Right lobe of liver (tissue), 6 donors: ENCODE data around the gene ATP5MG. TPM values are rescaled to one million over a fixed set of nuclear protein-coding genes. Genes with fewer than 3 reads are reported as not detected.

Experiments used
- ATAC-seq, 4 donors: fragments of 200-7000 bp; cut with Tn5 transposase; one replicate each; pipeline ENCODE4 v1.9.1; 2020; ENCODE audit warnings: mild to moderate bottlenecking in 4 of 4, moderate library complexity in 4 of 4
- DNase-seq, 3 donors: peaks; one replicate each; pipeline ENCODE4 v3.0.0-alpha.2; 2020
- H3K27ac ChIP-seq, 3 donors: fragments of 200-600 bp; one replicate each; pipeline ENCODE4 v1.8.0; 2022
- H3K27me3 ChIP-seq, 2 donors: fragments of 200-600 bp; one replicate each; pipeline ENCODE4 v1.8.0; 2022
- H3K36me3 ChIP-seq, 4 donors: fragments of 200-600 bp; sonication (generic) in 1 of 4; one replicate each; pipeline versions ENCODE4 v1.5.1 to v1.8.0; 2017 to 2022; ENCODE audit warnings: control low read depth in 1 of 4
- H3K4me1 ChIP-seq, 4 donors: fragments of 200-600 bp; sonication (generic) in 1 of 4; one replicate each; pipeline versions ENCODE4 v1.5.1 to v1.8.0; 2017 to 2022; ENCODE audit warnings: control low read depth in 1 of 4
- H3K4me3 ChIP-seq, 3 donors: fragments of 200-600 bp; one replicate each; pipeline ENCODE4 v1.8.0; 2022
- H3K9me3 ChIP-seq, 4 donors: fragments of 200-600 bp; sonication (generic) in 1 of 4; one replicate each; pipeline versions ENCODE4 v1.5.1 to v1.8.0; 2017 to 2022; ENCODE audit warnings: control low read depth in 1 of 4
- CTCF ChIP-seq, 4 donors: fragments of 200-600 bp in 3 of 4; fragments of 450-650 bp in 1 of 4; IDR thresholded peaks; one replicate each; pipeline versions ENCODE4 v1.5.1 to v1.8.0; 2016 to 2022; ENCODE audit warnings: antibody characterized with exemption in 4 of 4, mild to moderate bottlenecking in 2 of 4
- POLR2A ChIP-seq: fragments of 450-650 bp; IDR thresholded peaks from one replicate; pipeline ENCODE4 v1.6.1; 2017; ENCODE audit warnings: antibody characterized with exemption, mild to moderate bottlenecking
- WGBS: methylation state at CpG from one replicate; pipeline ENCODE4 v1.1.6; 2018; ENCODE audit warnings: low coverage, low lambda C conversion rate; ENCODE audit not compliant: insufficient coverage; ENCODE audit errors: missing lambda C conversion rate; 5-methylcytosine and 5-hydroxymethylcytosine counted together
- intact Hi-C, 2 donors: fragments of 100-400 bp; cut with DNase I; formaldehyde crosslinking; loops; one replicate each; pipeline versions ENCODE4 v1.11.2 to v1.14.1; 2022
- total RNA-seq, 6 experiments: library from RNA; depleted of rRNA in 2 of 6; stranded (reverse); fragments of >200 nt in 2 of 6; fragmentation: NEBNext Ultra II Directional in 3 of 6; extraction: Animal tissue kit (Norgen Biotek cat#: 25700) in 3 of 6; gene quantifications; one replicate each; pipeline versions ENCODE4 v1.1.0 to v1.2.4, GENCODE V29; 2016 to 2023
- donor health status: DM: no; HTN: yes; CAD: no.
- donor health status: DM: no; HTN: no; CAD: no.
- donor health status: DM: no; HTN: no; CAD: no.
- donor health status: DM: no; HTN: yes; CAD: no.
- donor health status: DM: no; HTN: yes; CAD: no.

ATP5MG gene
- total RNA-seq, 6 experiments from 2014 or later = 32.6 to 127 (median 89.5) TPM

GRCh38 chr11:118437208-118438125, 36.1 kb downstream of the ATP5MG start:
- Histone ChIP-seq H3K27ac (peak overlapping the region; percentile 73 to 89 (median 89)), H3K4me1 (peaks cover 0 to 34% (median 1%) of the 10 kb centered on the region in 4 donors), H3K9me3 (no peaks in the 10 kb centered on the region), H3K36me3 (no peaks in the 10 kb centered on the region), H3K4me3 (peak overlapping the region; percentile 79 to 94 (median 92)), H3K27me3 (no peaks in the 10 kb centered on the region)
- ATAC-seq = peak; percentile 31 to 48 (median 40)
- intact Hi-C loops = no loop called here
- 1% methylated on average over 27 of the region's 28 CpGs for WGBS
- peak; percentile 58 to 67 (median 61) for DNase-seq
- TF ChIP-seq CTCF (IDR thresholded peaks at IDR 0.05) (no peak), POLR2A (no peak)

- TF ChIP-seq POLR2A = no peak
- no peak for TF ChIP-seq CTCF (IDR thresholded peaks at IDR 0.05)
- Histone ChIP-seq H3K4me1 (peaks cover 0 to 34% (median 1%) of the 10 kb centered on the region in 4 donors), H3K36me3 (no peaks in the 10 kb centered on the region), H3K9me3 (no peaks in the 10 kb centered on the region), H3K4me3 (peak overlapping the region; percentile 79 to 94 (median 92)), H3K27me3 (no peaks in the 10 kb centered on the region), H3K27ac (peak overlapping the region; percentile 49 to 89 (median 89))
- 20% methylated on average over 11 of the region's 14 CpGs for WGBS
- ATAC-seq (no peak), DNase-seq (no peak)
- intact Hi-C loops = no loop called here
These were observed 37.0 kb downstream of the ATP5MG start for GRCh38 chr11:118438314-118438931.

GRCh38 chr11:118439646-118440045, 38.2 kb downstream of the ATP5MG start:
- H3K4me1 ChIP-seq = peaks cover 0 to 25% (median 1%) of the 10 kb centered on the region in 4 donors
- no peaks in the 10 kb centered on the region for H3K27me3 ChIP-seq
- no peak for ATAC-seq
- H3K4me3 ChIP-seq = no peak overlapping the region
- TF ChIP-seq POLR2A = no peak
- TF ChIP-seq CTCF (IDR thresholded peaks at IDR 0.05) = no peak
- intact Hi-C loops = no loop called here
- no peaks in the 10 kb centered on the region for H3K36me3 ChIP-seq
- no peaks in the 10 kb centered on the region for H3K9me3 ChIP-seq
- no peak overlapping the region for H3K27ac ChIP-seq
- DNase-seq = no peak

- ATAC-seq (no peak), DNase-seq (no peak)
- no peaks in the 10 kb centered on the region for H3K36me3 ChIP-seq
- TF ChIP-seq CTCF (IDR thresholded peaks at IDR 0.05) = no peak
- no peak for TF ChIP-seq POLR2A
- no peaks in the 10 kb centered on the region for H3K9me3 ChIP-seq
- H3K4me1 ChIP-seq = peaks cover 0 to 25% (median 1%) of the 10 kb centered on the region in 4 donors
- intact Hi-C loops = no loop called here
- no peak overlapping the region for H3K27ac ChIP-seq
- 38% methylated on average over 2 of the region's 3 CpGs for WGBS
- no peaks in the 10 kb centered on the region for H3K27me3 ChIP-seq
- H3K4me3 ChIP-seq = no peak overlapping the region
These were observed 40.4 kb downstream of the ATP5MG start for GRCh38 chr11:118441770-118442275.
